Measurements from ENCODE around the gene SAMD4B. TPM values are rescaled to one million over a fixed set of nuclear protein-coding genes. Genes with fewer than 3 reads are reported as not detected.
"Not testable (repeated sequence)": the region's sequence is repeated elsewhere in the genome, so short reads cannot be mapped to it uniquely, and the experiment has no call there.

Gene SAMD4B
- total RNA-seq, 1 experiment from 2014 or later: 64.2 TPM

- in situ Hi-C loops (cut with HindIII; ENCODE audit: low sequenced_read_pairs): no loop called here
- DNase-seq (ENCODE audit: low spot score): no peak
These were observed 16.8 kb downstream of the SAMD4B start for GRCh38 chr19:39359026-39359425.

- DNase-seq (ENCODE audit: low spot score): no peak
- in situ Hi-C loops (cut with HindIII; ENCODE audit: low sequenced_read_pairs): no loop called here
These were observed 18.4 kb downstream of the SAMD4B start for GRCh38 chr19:39360599-39360998.

DNA sequence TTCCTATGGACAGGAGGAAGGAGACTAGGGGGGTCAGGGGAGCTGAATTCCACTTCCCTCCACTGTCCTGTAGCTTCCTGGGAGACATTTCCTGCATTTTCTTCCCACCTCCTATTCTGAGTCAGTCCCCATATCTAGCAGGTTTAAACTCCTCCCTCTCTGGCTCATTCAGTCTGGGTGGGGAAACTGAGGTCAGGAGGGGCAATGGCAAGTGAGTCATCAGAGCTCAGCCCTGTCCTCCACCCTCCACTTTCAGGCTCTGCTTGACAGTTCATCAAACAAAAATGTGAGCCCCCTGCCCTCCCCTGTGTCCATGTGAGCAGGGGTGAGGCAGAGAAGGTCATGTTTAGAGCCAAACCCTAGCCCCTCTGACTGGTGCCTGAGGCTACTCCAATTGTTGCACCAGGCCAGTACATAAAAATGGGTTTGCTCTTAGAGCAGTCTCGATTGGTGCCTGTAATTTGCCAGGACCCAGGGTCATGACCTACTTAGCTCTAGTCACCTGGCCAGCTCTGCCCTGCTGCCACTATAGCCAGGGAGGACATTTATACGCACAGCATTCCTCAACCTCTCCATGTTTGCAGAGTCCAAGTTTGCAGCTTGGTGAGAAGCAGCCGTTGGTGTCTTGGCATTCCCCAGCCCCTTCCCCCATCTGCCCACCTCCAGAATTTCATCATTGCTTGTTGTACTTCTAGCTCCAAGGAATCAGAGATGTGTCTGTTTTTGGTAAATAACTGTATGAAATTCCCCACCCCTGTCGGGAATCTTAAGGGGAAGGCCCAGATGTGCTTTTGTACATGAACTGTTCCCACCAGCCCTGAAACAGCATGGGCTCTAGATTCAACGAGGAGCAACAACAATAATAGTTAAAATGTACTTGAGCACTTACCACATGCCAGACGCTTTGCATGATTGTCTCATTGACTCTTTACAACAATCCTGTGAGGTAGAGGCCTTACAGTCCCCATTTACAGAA lies 20.7 kb downstream of the SAMD4B start:
- in situ Hi-C loops (cut with HindIII; ENCODE audit: low sequenced_read_pairs): no loop called here
- DNase-seq (ENCODE audit: low spot score): no peak

DNA sequence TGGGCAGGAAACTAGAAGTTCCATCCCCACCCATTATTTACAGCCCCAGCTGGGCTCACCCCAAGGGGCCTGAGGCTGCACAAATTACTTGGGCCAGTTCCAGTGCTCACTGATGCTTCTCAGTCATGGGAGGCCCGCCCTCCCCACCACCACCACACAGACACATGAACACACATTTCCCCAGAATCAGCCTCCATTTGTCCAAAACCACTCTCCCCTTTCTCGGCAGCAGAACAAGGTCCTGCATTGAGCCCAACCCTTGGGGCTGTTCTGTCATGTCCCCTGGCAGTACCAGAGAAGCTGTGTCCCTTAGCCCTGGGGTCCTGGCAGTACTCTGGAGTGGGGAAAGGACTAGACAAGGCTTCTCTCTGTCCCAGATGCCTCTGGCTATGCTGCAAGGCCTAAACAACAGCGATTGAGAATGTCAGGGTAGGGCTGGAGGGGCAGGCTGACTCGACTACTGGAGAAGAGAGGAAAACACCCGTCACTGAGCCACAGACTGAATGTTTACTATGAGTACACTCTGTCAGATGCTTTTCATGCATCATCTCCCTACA lies 21.8 kb downstream of the SAMD4B start:
- DNase-seq (ENCODE audit: low spot score): peak; percentile 20
- in situ Hi-C loops (cut with HindIII; ENCODE audit: low sequenced_read_pairs): no loop called here

DNA sequence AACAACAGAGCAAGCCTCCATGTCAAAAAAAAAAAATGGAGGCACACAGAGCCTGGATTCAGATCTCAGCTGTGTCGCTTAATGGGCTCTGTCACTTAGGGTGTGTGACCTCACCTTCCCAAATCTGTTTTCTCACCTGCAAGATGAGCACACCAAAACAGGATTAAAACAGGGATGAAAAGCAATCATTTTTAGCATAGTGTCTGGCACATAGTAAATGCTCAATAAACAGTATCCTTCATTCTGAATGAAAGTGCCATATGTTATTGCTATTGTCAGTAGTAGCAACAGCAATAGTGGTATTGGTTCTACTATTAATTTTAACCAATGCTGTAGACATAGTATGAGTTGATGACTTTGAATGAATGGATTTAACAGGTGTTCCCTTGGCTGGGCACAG lies 23.3 kb downstream of the SAMD4B start:
- no peak for DNase-seq (ENCODE audit: low spot score)
- in situ Hi-C loops (cut with HindIII; ENCODE audit: low sequenced_read_pairs): no loop called here

- in situ Hi-C loops (cut with HindIII; ENCODE audit: low sequenced_read_pairs): no loop called here
- no peak for DNase-seq (ENCODE audit: low spot score)
These were observed 27.0 kb downstream of the SAMD4B start for GRCh38 chr19:39369200-39369599.

DNA sequence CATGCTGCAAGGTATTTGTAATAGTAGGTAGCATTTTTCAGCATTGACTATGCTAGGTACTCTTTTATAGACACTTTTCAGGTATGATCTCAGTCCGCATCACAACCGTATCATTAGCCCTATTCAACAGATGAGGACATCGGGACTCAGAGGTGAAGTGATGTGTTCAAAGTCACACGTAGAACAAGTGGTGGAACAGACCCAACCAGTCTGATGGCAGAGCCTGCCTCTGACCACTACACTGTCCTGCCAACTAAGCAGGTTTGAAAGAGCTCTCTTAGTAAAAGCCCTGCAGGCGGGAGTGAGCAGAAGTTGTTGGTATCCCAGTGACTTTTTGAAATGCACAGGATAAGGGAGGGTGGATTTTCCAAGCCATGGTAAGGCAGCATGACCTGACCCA lies 28.5 kb downstream of the SAMD4B start:
- no peak for DNase-seq (ENCODE audit: low spot score)
- in situ Hi-C loops (cut with HindIII; ENCODE audit: low sequenced_read_pairs): no loop called here

- in situ Hi-C loops (cut with HindIII; ENCODE audit: low sequenced_read_pairs): no loop called here
- peak; percentile 71 for DNase-seq (ENCODE audit: low spot score)
These were observed 30.0 kb downstream of the SAMD4B start for GRCh38 chr19:39372047-39372802.

- no peak for DNase-seq (ENCODE audit: low spot score)
- in situ Hi-C loops (cut with HindIII; ENCODE audit: low sequenced_read_pairs): no loop called here
These were observed 30.7 kb downstream of the SAMD4B start for GRCh38 chr19:39372941-39373340.

GRCh38 chr19:39375929-39376328 lies 33.7 kb downstream of the SAMD4B start:
- in situ Hi-C loops (cut with HindIII; ENCODE audit: low sequenced_read_pairs): no loop called here
- no peak for DNase-seq (ENCODE audit: low spot score)

- in situ Hi-C loops (cut with HindIII; ENCODE audit: low sequenced_read_pairs): no loop called here
- DNase-seq (ENCODE audit: low spot score): no peak
These were observed 35.4 kb downstream of the SAMD4B start for GRCh38 chr19:39377373-39378362.

DNA sequence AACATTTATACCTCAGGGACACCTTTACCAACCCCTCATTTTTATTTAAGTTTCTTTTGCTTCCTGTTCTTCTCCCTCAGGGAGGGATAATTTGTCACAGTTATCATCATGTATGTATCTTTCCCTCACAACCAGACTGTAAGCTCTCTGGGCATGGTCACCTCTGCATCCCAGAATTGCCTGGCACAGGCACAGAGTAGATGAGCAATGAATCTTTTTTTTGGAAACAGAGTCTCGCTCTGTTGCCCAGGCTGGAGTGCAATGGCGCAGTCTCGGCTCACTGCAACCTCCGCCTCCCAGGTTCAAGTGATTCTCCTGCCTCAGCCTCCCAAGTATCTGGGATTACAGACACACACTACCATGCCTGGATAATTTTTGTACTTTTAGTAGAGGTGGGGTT lies 37.1 kb downstream of the SAMD4B start:
- in situ Hi-C loops (cut with HindIII; ENCODE audit: low sequenced_read_pairs); DNase-seq (ENCODE audit: low spot score): not testable (repeated sequence)

DNA sequence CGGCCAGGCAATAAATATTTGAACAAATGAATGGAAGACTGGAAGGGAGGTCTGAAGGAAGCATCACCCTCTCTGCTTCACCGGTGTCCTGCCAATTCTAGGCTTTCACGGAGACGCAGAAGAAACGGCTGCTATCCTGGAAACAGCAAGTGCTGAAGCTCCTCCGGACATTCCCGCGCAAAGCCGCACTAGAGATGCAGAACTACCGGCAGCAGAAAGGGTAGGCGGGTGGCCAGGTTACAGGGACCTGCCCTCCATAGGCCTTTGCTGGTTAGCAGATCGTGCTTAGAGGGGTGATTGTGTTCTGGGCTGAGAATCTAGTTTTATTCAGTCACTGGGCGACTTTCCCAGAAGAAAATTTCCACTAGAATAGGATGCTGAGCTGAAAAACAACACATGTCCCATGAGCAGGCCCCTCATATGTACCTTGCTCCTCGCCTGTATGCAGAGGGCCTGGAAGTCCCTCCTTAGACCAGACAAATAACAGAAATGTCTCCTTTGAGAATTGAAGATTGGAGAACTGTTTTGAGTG lies 37.7 kb downstream of the SAMD4B start:
- in situ Hi-C loops (cut with HindIII; ENCODE audit: low sequenced_read_pairs): no loop called here
- DNase-seq (ENCODE audit: low spot score): no peak

GRCh38 chr19:39380521-39381502 lies 38.6 kb downstream of the SAMD4B start:
- in situ Hi-C loops (cut with HindIII; ENCODE audit: low sequenced_read_pairs): no loop called here
- no peak for DNase-seq (ENCODE audit: low spot score)

DNA sequence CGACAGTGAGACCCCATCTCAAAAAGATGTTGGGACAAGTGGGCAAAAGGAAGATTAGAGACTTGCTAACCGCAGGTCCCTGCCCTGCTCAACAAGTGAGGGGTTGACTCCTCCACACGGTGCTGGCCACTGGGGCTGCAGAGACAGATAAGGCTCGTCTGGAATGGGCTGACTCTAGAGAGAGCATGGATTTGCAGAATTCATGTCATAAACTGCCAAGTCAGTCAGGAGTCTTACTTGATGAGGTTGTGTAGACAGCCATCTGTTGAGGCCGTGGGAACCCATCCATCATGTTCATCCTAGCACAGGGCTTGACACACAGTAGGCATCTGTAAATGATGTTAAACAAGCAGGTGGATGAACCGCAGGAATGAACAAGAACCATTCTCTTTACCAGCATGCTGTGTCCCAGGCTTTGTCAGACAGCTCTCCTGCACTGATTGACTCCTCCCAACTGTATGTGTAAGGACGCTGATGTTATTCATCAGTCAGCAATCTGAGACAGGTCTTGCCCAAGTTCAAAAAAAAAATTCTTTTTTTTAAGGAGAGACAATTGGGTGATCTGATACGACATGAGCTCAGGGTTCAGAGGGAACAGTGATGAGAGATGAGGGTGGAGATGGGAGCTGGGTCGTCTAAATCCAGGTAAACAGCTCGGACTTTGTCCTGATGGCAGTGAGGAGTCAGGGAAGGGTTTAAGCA lies 39.8 kb downstream of the SAMD4B start:
- no peak for DNase-seq (ENCODE audit: low spot score)

DNA sequence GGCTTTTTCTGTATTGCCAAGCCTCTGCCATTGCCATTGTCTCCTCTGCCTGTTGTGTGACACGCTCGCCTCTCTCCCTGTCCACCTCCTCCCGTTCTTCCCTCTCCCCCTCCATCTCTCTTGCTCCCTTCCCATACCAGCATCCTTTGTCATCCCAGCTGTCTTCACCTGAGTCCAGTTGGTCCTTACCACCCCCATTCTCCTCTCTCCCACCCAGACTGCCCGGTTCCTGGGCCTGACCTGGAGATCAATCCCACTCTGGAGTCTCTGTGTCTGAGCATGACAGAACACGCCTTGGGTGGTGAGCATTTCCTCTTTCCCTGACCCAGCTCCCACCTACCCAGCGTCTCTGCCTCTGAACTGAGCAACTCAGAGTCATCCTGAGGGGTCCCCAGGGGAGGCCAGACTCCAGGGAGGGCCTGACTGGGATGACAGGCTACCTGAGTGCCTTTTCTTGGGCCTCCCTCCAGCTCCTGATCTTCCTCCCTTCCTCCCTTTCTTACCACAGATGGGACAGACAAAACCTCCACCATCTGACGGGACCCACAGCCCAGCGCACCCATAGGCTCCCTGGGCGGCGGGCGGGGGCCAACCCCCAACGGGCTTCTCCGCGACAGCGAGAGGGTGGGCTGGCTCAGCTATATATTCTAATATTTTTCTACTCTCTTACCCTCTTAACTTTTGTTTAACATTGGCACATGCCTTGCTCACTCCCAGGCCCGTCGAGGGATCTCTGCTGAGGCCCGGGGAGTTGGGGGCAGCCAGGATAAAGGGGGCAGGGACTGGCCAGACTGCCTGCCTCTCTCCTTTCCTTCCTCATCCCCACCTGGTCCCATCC lies 41.0 kb downstream of the SAMD4B start:
- no peak for DNase-seq (ENCODE audit: low spot score)
- in situ Hi-C loops (cut with HindIII; ENCODE audit: low sequenced_read_pairs): no loop called here

More for the DNA sequence above, 39.8 kb downstream of the SAMD4B start:
- in situ Hi-C loops (cut with HindIII; ENCODE audit: low sequenced_read_pairs): no loop called here

Measured in G401 (cell line).